Neuron (in vitro differentiated cells): ENCODE results near the gene ANKRD24.
"Not testable (repeated sequence)": the region's sequence is repeated elsewhere in the genome, so short reads cannot be mapped to it uniquely, and the experiment has no call there.

Experiments used
- H2AFZ ChIP-seq: one replicate; pipeline ENCODE4 v1.6.1; 2013; ENCODE audit warnings: low read depth, mild to moderate bottlenecking, inconsistent platforms, low read length, moderate library complexity
- H3K27me3 ChIP-seq: one replicate; pipeline ENCODE4 v1.6.1; 2013; ENCODE audit warnings: low read length; ENCODE audit not compliant: insufficient read depth
- H3K36me3 ChIP-seq: one replicate; pipeline ENCODE4 v1.6.1; 2013; ENCODE audit warnings: low read length; ENCODE audit not compliant: insufficient read depth
- H3K4me1 ChIP-seq: one replicate; pipeline ENCODE4 v1.6.1; 2013; ENCODE audit warnings: low read length; ENCODE audit not compliant: insufficient read depth
- H3K4me3 ChIP-seq: 2 replicates; pipeline ENCODE4 v1.5.1; 2013; ENCODE audit warnings: mild to moderate bottlenecking, low read length, moderate library complexity
- H3K9me3 ChIP-seq: one replicate; pipeline ENCODE4 v1.6.1; 2013; ENCODE audit warnings: low read length

The ANKRD24 gene

GRCh38 chr19:4154571-4155312, 27.7 kb upstream of the ANKRD24 start:
- Histone ChIP-seq H3K9me3 (no peaks in the 10 kb centered on the region), H3K4me3 (no peak overlapping the region), H3K36me3 (no peaks in the 10 kb centered on the region), H2AFZ (no peak overlapping the region), H3K4me1 (no peaks in the 10 kb centered on the region), H3K27me3 (peaks cover 2% of the 10 kb centered on the region)

GRCh38 chr19:4157164-4157563, 25.3 kb upstream of the ANKRD24 start:
- H3K36me3 ChIP-seq, result no peaks in the 10 kb centered on the region
- H3K27me3 ChIP-seq, result peaks cover 2% of the 10 kb centered on the region
- no peaks in the 10 kb centered on the region for H3K9me3 ChIP-seq
- no peaks in the 10 kb centered on the region for H3K4me1 ChIP-seq
- no peak overlapping the region for H2AFZ ChIP-seq
- H3K4me3 ChIP-seq, result no peak overlapping the region

- H3K4me3 ChIP-seq, H3K27me3 ChIP-seq, H3K4me1 ChIP-seq, H3K9me3 ChIP-seq, H3K36me3 ChIP-seq, H2AFZ ChIP-seq: not testable (repeated sequence)
Measured at GRCh38 chr19:4157971-4158370, 24.5 kb upstream of the ANKRD24 start.

- Histone ChIP-seq H3K9me3 (no peaks in the 10 kb centered on the region), H3K4me3 (no peak overlapping the region), H3K36me3 (no peaks in the 10 kb centered on the region), H2AFZ (no peak overlapping the region), H3K27me3 (no peaks in the 10 kb centered on the region), H3K4me1 (no peaks in the 10 kb centered on the region)
Measured at GRCh38 chr19:4161415-4162077, 20.9 kb upstream of the ANKRD24 start.

- Histone ChIP-seq H3K27me3 (no peaks in the 10 kb centered on the region), H3K4me3 (no peak overlapping the region), H3K4me1 (no peaks in the 10 kb centered on the region), H2AFZ (no peak overlapping the region), H3K9me3 (no peaks in the 10 kb centered on the region), H3K36me3 (no peaks in the 10 kb centered on the region)
Measured at GRCh38 chr19:4164262-4164661, 18.2 kb upstream of the ANKRD24 start.

- Histone ChIP-seq H3K36me3 (peaks cover 9% of the 10 kb centered on the region), H3K9me3 (no peaks in the 10 kb centered on the region), H3K4me1 (peaks cover 7% of the 10 kb centered on the region), H3K4me3 (no peak overlapping the region), H2AFZ (no peak overlapping the region), H3K27me3 (peaks cover 11% of the 10 kb centered on the region)
Measured at GRCh38 chr19:4171676-4172075, 10.8 kb upstream of the ANKRD24 start.

GRCh38 chr19:4172861-4173473, 9.5 kb upstream of the ANKRD24 start:
- Histone ChIP-seq H3K4me3 (no peak overlapping the region), H3K27me3 (peaks cover 11% of the 10 kb centered on the region), H2AFZ (no peak overlapping the region), H3K4me1 (peaks cover 7% of the 10 kb centered on the region), H3K9me3 (no peaks in the 10 kb centered on the region), H3K36me3 (peaks cover 13% of the 10 kb centered on the region)

GRCh38 chr19:4173479-4174212, 8.8 kb upstream of the ANKRD24 start:
- Histone ChIP-seq H2AFZ (no peak overlapping the region), H3K9me3 (no peaks in the 10 kb centered on the region), H3K4me3 (no peak overlapping the region), H3K27me3 (peaks cover 11% of the 10 kb centered on the region), H3K4me1 (peaks cover 7% of the 10 kb centered on the region), H3K36me3 (peaks cover 13% of the 10 kb centered on the region)

GRCh38 chr19:4174213-4174894, 8.1 kb upstream of the ANKRD24 start:
- Histone ChIP-seq H3K4me1 (peaks cover 7% of the 10 kb centered on the region), H3K36me3 (peaks cover 17% of the 10 kb centered on the region), H3K9me3 (no peaks in the 10 kb centered on the region), H3K4me3 (no peak overlapping the region), H3K27me3 (peaks cover 11% of the 10 kb centered on the region), H2AFZ (no peak overlapping the region)

- H3K36me3 ChIP-seq, result peaks cover 23% of the 10 kb centered on the region
Measured at GRCh38 chr19:4174895-4175668, 7.4 kb upstream of the ANKRD24 start.

GRCh38 chr19:4175669-4175931, 6.9 kb upstream of the ANKRD24 start:
- no peak overlapping the region for H2AFZ ChIP-seq
- H3K4me1 ChIP-seq, result peaks cover 7% of the 10 kb centered on the region
- peaks cover 28% of the 10 kb centered on the region for H3K36me3 ChIP-seq
- no peaks in the 10 kb centered on the region for H3K9me3 ChIP-seq
- no peak overlapping the region for H3K4me3 ChIP-seq
- H3K27me3 ChIP-seq, result peaks cover 11% of the 10 kb centered on the region

More at GRCh38 chr19:4174895-4175668, 7.4 kb upstream of the ANKRD24 start:
- H2AFZ ChIP-seq, result no peak overlapping the region
- H3K4me1 ChIP-seq, result peaks cover 7% of the 10 kb centered on the region
- H3K4me3 ChIP-seq, result no peak overlapping the region
- peaks cover 11% of the 10 kb centered on the region for H3K27me3 ChIP-seq
- no peaks in the 10 kb centered on the region for H3K9me3 ChIP-seq

GRCh38 chr19:4177146-4177545, 5.3 kb upstream of the ANKRD24 start:
- peaks cover 31% of the 10 kb centered on the region for H3K36me3 ChIP-seq
- H3K4me1 ChIP-seq, result peaks cover 7% of the 10 kb centered on the region
- no peaks in the 10 kb centered on the region for H3K9me3 ChIP-seq
- H2AFZ ChIP-seq, result no peak overlapping the region
- H3K27me3 ChIP-seq, result peaks cover 2% of the 10 kb centered on the region
- no peak overlapping the region for H3K4me3 ChIP-seq
